HFF-Myc (cell line): Measurements from ENCODE around the gene TEF.

ENCODE experiments used
- DNase-seq: peaks from one replicate; pipeline ENCODE4 v3.0.0-alpha.2; 2011; ENCODE audit warnings: low read depth; ENCODE audit errors: extremely low read depth
- H3K4me3 ChIP-seq: replicated peaks from 2 replicates; pipeline ENCODE4 v1.5.1; 2011; ENCODE audit warnings: low read depth, mild to moderate bottlenecking, control low read depth, low read length
- CTCF ChIP-seq: IDR thresholded peaks from 2 replicates; pipeline ENCODE4 v1.5.1; 2012; ENCODE audit warnings: mild to moderate bottlenecking, low read depth, low read length, control low read depth; ENCODE audit errors: missing control alignments

The TEF gene

GRCh38 chr22:41353862-41354575 is 27.7 kb upstream of the TEF start:
- no peak for TF ChIP-seq CTCF
- H3K4me3 ChIP-seq, result no peak overlapping the region
- DNase-seq, result no peak

GRCh38 chr22:41354979-41355378 is 26.8 kb upstream of the TEF start:
- H3K4me3 ChIP-seq, result no peak overlapping the region
- no peak for DNase-seq
- no peak for TF ChIP-seq CTCF

- no peak overlapping the region for H3K4me3 ChIP-seq
- DNase-seq, result no peak
- no peak for TF ChIP-seq CTCF
Observed at GRCh38 chr22:41355895-41356294, 25.8 kb upstream of the TEF start.

- H3K4me3 ChIP-seq, result no peak overlapping the region
- DNase-seq, result no peak
- TF ChIP-seq CTCF, result no peak
Observed at GRCh38 chr22:41356430-41357028, 25.2 kb upstream of the TEF start.

- DNase-seq, result no peak
- TF ChIP-seq CTCF, result no peak
- H3K4me3 ChIP-seq, result no peak overlapping the region
Observed at GRCh38 chr22:41357191-41357590, 24.6 kb upstream of the TEF start.

GRCh38 chr22:41358927-41359326 is 22.8 kb upstream of the TEF start:
- no peak overlapping the region for H3K4me3 ChIP-seq
- TF ChIP-seq CTCF, result no peak
- no peak for DNase-seq

GRCh38 chr22:41359376-41359775 is 22.4 kb upstream of the TEF start:
- H3K4me3 ChIP-seq, result no peak overlapping the region
- TF ChIP-seq CTCF, result no peak
- DNase-seq, result no peak
